Left forelimb (tissue), 1 donor: ENCODE results near the gene CD44.

Experiments
- DNase-seq: peaks from one replicate; pipeline ENCODE4 v3.0.0-alpha.2; 2018; ENCODE audit warnings: low spot score

CD44 gene

DNA sequence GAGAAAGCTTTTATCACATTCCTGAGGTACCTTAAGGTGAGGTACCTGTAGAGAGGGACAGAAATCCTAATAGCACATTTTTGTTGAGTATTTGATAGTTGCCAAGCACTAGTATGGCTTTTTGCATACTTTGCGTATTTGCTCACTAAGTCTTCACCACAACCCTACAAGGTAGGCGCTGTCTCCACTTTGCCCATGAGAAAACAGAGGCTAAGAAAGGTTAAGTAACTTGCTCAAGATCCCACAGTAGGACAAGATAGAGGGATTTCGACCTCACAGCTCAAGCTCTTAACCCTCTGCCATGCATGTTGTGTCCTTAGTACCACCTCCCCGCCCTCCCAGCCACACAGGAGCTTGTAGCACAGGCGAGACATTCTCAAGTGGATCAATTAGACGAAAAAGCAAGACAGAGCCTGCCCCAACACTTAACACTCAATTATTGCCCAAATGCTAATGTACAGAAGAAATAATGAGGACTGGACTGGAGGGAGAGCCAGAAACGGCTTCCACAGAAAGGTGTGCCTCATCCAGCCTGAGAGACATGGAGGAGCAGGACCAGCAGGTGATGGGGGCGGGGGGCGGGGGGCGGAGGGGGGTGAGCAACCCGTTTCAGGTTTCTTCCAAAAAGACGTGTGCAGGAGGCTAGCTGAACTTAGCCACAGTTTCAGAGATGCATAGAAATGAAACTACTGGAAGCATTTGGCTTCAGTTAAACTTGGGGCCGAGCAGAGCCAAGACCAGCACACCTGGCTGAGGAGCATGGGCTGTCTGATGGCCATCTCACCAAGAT lies 26.7 kb upstream of the CD44 start:
- DNase-seq, result no peak

DNA sequence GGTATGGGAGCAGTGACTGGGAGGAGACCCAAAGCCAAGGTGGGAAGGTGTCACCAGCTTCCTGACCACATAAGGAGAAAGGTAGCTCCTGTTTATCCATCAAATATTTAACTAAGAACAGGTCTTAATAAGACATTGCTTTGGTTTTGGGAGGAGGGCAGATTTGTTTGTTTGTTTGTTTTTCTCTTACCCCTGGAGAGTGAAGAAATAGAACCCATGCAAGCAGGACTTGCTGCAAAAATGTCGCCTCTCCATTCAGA lies 26.2 kb upstream of the CD44 start:
- no peak for DNase-seq

DNA sequence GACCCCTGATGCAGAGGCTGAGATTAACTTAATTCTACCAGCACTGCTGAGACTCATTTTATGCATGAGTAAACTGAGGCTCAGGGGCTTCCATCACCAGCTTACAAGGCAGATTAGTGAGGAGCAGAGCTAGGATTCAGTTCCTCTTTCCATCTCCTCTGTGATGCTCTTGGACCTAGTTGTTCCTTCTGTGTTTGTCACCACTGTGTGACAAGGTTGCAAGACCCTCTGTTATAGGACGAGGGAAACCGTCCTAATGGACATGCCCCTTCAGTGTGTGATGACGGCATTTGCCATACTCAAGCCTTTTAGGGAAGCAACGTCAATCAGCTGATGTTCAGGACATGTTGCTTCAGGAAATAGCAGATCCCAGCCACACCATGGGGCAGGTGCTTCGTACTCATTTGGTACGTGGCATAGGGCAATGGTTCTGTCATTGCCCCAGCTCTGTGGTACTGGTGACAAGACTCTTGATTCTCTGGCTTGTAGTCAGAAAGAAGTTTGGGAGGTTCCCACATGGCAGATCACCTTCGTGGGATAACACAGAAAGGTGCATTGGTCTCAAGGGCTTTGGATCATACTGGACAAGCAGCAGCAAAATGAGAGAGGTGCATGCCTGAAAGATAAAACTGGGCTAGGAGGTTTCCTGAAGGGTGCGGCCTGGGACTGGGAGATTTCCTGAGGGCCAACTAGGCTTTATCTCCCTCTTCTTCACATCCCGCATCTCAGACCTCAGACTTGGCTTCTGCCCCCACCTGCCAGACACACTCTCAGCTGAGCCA lies 23.9 kb upstream of the CD44 start:
- no peak for DNase-seq

DNA sequence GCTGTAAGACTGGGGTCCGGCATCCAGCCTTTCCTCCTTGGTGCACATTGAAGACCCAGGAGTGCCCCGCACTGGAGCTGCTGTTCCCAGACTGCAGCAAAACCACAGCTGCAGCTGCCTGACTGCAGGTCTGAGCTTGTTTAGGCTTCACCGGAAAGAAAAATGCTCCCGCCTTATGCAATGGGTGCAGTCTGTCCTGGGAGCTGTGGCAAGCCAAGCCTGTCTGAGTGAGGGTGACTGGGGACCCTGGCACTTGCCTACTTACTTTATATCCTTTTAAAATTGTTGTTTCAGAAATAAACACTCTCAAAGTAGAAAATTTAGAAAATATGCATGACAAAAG lies 23.3 kb upstream of the CD44 start:
- no peak for DNase-seq

DNA sequence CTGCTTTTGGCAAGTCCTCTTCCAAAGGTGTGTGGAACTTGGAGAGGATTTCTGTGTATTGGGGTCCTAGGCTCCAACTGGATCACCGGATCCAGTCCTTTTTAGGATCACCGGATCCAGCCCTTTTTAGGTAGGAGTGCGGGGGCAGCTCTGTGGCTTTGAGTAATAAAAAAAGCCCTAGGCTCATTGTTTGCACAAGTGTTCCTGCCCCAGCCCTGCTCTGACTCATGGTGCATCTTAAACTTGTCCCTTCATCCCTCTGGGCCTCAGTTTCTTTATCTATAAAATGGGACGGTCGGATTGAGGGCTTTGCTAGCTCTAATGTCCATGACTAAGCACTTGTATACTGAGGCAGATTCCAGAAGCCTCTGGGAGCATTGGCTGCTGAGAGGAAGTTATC lies 22.7 kb upstream of the CD44 start:
- no peak for DNase-seq

DNA sequence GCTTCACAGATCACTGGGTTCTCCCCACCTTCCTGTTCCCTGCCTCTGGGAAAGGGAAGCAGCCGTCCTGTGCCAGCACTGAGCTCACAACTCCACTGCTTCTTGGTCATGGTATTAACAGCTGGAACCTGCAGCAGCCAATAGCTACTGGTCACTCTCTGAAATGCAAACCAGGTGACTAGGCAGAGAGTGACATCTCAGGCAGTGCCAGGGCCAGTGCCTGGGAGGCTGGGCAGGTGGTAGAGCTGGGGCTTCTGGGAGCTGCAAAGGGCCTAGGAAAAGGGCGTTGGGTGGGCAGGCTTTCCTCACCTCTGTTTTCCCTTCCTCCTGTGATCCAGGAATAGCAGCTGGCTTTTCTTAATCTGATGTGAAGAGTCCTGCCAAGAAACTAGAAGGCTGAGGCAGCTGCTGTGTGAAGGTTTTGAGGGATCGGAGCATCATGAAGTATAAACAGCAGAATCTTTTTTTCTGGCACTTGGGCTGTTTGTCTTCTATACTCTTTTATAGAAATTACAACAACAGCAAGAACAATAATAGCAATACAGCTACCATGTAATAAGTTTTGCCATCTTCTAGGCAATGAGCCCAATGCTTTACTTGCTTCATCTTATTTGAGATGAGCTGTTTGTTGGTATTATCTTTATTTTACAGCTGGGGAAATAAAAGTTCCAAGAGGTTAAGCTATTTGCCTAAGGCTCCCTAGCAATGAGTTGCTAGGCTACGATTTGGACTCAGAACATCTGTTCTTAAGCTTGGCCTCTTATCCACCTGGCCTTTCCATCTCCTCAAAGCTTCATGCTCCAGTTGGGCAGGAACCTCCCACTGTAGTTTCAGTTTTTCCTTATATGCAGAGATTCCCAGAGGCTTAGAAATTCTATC lies 22.0 kb upstream of the CD44 start:
- DNase-seq, result peak; percentile 75

DNA sequence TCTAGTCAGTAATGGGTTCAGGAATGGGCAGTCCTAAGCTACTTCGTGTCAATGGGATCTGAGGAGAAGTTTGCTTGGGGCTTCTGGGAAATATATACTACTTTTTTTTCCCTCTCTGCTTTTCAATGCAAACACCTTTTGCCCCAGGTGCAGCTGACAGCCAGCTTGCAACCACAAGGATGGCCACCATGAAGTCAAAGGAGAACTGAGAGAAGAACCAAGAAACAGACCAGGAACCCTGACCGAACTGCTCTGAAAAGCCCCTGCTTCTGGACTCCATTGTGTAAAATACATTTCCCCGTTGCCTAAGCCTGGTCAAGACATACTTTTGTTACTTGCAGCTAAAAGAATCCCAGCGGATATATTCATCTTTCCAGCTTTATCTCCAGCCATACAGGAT lies 20.1 kb upstream of the CD44 start:
- DNase-seq, result no peak

DNA sequence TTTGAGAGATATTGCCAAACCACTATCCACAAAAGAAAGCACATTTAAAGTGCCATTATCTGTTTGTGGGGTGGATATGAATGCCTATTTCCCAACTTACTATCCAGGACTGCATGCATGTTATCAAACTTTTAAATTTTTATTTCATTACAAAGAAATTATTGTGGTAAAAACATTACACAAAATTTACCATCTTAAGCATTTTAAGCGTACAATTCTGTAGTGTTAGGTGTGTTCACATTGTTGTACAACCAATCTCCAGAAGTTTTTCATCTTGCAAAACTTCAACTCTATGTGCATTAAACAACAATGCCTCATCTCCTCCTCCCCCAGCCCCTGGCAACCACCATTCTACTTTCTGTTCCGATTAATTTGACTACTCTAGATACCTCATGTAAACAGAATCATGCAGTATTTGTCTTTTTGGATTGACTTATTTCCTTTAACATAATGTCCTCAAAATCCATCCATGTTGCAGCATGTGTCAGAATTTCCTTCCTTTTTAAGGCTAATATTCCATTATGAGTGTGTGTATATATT lies 17.6 kb upstream of the CD44 start:
- no peak for DNase-seq

DNA sequence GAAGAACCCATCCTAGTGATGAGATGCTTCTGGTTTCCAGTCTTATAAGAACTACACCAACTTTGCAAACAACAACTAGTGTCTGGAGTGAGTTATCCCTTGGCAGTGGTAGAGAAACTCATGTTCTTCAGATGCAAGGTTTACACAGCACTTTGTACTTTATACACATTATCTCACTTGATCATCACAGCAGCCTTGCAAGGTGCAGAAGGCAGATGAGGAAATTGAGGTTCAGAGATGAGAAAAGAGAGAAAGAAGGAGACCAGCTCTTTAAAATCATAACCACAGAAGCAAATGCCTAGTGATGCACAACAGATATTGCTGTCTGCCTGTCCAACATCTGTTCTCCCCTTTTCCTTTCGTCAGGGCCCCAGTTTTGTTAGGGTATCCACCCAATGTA lies 16.7 kb upstream of the CD44 start:
- DNase-seq, result no peak

DNA sequence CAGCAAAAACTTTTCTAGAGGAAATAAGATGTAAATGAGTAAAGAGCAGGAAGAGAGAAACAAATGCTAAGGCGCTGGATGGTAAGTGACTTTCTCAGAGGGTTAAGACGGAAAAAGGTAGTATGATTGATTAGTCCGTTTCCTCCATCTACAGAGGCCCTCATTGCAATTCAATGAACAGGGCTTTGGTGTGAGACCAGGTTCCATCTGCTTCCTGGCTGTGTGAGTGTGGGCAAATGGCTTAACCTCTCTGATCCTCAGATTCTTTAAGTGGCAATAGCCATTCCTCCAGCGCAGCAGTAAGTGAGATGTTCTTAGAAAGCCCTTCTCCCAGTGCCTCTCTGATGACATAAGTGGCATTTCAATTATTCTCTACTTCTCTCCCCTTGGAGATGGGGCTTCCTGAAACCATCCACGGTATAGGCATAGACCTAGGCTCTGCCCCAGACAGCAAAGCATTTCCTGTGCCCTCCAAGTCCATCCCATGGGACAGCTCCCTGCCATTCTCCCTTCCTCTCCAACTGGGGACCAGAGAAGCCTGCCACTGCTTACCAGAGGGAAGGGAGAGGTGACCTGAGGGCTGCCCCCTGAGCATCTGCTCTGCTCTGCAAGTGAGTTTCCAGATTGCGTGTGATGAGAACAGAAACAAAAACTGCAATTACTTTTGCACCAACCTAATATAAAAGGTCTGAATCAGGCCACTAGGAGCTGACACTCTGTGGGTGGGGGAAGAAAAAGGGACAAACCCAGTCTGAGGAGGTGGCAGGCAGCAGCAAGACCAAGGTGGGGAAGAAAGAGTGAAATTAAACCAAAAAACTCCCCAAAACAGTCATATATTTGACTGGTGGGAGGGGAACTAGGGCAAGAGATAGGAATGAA lies 12.7 kb upstream of the CD44 start:
- no peak for DNase-seq

DNA sequence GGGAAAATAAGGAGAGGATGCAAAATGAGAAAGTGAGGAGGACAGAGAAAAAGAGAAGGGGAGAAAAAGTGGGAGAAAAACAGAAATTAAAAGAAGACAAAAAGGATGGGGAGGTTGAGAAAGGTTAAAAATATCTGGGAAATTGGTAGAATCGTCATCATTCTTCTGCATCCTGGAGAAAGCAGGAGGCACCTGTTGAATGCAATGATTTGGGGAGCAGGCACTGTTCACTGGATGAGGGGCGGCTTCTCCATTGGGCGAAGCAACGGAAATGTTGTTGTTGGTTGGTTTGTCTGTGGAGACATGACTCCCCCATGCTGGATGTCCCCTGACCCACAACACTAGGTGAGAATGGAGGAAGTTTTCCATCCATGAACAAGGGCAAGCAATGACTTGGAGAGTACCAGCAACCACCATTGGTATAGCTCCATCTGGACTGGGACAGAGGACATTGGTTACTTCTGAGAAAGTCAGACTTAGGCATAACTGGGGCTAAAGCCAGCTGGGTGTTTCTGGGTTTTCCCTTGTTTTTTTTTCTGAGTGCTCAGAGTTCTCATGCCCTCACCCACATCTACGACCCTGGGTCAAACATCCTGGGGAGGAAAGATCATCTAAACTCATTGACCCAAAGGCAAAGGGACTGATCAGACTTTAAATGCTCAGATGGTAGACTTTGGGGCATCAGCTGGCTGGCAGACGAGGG lies 11.9 kb upstream of the CD44 start:
- DNase-seq, result no peak

DNA sequence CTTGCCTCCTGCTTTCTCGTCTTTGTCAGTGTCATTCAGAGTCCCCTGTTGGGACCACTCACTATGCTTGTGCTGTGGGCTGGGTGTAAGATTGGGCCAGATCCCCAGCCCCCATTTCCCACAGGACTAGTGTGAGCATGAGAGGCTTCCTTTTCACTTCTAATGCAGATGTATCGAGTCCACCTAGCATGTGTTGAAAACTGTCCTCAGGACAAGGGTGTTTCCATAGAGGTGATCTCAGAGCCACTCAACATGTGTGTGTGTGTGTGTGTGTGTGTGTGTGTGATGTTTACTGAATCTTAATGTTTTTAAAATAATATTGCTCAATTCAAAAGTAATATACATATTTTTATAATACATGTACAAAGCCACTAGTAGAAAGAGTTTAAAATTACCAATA lies 11.4 kb upstream of the CD44 start:
- DNase-seq, result no peak

DNA sequence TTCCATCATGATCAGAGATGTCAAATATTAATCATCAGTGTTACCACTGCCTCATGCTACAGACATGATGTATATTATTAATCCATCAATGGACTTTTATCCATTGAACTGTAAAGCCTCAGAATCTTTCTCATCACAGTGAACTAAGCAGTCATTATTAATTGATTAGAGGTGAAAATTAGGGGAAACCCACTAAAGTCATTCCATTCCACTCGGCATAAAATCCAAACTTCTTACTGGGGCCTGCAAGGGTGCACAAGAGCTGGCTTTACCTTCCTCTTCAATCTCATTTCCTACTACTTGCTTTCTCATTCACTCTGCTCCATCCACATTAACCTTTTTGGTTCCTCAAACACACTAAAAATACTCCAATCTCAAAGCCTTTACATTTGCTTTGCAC lies 7.9 kb upstream of the CD44 start:
- no peak for DNase-seq

DNA sequence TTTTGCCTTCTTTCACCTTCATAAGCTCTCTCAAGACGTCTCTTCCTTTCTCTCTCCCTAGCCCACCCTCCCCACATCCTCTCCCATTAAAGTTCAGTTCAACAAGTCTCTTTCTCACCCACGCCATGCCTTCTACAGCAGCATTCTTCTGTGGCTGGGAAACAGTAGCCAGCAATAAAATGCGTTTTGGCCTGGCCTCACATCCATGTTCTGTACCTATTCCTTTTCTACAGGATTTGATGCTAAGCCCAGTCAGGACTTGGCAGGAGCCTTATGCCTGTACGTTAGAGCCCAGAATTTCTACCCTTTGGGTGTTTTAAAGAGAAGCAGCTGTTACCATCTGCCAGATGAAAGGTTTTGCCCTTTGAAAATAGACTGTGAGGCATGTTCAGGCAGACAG lies 7.1 kb upstream of the CD44 start:
- no peak for DNase-seq

DNA sequence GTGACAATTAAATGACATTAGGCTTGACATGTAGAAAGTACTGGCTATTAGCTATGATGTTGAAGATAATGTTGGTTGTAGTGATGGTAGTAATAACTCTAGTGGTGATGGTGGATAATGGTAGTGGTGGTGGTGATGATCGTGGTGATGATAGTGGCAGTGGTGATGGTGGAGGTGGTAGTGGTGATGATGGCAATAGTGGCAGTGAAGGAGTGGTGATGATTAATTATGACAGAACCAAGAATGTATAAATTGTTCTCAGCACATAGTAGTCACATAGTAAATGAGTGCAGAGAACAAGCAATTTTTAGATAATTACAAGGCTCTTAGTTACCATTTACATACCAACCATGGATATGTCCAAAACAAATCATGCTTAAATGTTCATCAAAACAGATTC lies 5.3 kb upstream of the CD44 start:
- DNase-seq, result no peak

DNA sequence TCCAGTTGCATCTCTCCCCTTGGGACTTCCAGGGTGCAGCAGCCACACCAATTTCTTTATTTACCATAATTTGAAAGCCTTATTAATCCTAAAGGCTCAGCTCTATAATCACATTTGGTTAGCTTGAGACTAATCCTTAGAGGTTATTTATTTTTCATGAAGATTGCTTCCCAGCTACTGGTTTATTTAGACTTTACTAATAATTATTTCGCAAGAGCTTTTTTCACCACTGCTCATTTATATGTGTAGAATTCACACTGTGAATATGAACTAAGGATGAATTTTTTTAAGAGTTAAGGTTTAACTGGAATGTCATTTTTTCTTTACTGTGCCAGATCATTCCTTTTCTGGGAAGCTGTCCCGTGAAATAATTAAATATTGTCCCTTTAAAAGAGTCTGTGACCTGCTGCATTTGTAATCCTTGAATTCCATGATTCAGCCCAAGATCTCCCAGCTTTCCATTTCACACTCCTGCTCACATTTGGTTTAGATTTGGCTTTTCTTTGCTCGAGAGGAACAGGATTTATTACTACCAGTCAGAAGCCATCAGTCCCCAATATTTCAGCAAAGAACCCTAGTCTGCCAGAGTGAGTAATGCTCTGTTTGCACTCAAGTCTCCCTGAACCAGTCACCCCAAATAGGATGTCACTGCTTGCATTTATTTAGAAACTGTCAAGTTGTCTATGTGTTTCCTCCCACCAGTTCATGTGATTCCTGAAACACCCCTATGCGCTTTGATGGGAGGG lies 4.4 kb upstream of the CD44 start:
- DNase-seq, result no peak

DNA sequence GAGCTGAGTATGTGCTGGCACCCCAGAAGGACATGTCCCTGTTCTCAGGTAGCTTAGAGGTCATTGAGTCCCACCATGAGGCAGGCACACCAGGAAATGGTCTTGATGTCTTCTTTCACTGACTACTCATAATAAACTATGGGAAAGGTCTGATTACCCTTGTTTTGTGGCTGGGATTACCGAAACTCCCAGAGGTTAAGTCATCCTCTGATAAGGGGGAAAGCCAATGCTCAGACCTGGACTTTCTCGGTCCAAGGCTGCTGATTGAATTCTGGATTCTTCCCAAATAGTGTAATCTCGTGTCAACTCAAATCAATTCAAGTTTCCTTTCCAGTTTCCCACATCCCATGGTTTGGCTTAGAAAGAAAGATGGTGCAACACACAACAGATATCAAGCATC lies 3.7 kb upstream of the CD44 start:
- DNase-seq, result no peak

DNA sequence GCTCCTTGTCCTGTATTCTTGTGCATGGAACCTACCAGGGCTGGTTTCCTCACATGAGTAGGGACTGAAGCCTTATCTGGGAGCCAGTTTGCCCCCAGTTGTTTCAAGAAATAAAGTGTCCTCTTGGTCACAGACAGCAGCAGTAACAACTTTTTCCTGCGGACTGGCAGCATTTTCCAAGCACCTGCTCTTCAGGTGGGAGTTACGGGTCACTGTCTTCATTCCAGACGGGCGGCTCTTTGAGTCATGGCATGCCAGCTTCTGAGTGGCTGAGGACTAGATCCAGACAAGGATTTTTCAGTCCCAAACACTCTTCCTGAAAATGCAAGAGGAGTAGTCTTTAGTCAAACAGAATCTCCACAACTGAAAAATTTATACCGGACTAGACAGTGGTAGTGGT lies 2.7 kb upstream of the CD44 start:
- DNase-seq, result no peak

DNA sequence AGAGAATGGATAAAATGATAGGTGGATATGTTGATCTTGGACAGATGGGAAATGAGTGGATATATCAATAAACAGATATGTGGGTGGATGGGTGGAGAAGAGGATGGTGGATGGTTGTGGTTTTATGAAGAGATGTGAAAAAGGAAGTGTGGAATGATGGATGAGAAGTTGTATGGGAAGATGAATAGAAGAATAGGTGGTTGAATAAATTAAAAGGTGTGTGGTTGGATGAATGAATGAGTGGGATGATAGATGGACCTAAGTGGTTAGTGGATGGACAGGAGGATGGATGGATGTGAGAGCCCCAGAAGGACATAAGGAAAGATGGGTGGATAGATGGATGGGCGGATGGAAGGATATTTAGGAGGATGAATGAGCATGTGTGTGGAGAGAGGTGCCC lies 913 bp upstream of the CD44 start:
- DNase-seq, result no peak

DNA sequence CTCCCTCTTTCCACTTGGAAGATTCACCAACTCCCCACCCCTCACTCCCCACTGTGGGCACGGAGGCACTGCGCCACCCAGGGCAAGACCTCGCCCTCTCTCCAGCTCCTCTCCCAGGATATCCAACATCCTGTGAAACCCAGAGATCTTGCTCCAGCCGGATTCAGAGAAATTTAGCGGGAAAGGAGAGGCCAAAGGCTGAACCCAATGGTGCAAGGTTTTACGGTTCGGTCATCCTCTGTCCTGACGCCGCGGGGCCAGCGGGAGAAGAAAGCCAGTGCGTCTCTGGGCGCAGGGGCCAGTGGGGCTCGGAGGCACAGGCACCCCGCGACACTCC lies 397 bp upstream of the CD44 start:
- DNase-seq, result no peak
